ENCODE measurements around the gene DNAJC5G. TPM values are rescaled to one million over a fixed set of nuclear protein-coding genes. Genes with fewer than 3 reads are reported as not detected.
"Not testable (repeated sequence)": the region's sequence is repeated elsewhere in the genome, so short reads cannot be mapped to it uniquely, and the experiment has no call there.

DNAJC5G gene
- total RNA-seq, 1 donor from 2014 or later = not detected

- ATAC-seq (no peak), DNase-seq (ENCODE audit: low spot score) (no peak)
Observed at GRCh38 chr2:27250652-27251379, 24.4 kb upstream of the DNAJC5G start.

DNA sequence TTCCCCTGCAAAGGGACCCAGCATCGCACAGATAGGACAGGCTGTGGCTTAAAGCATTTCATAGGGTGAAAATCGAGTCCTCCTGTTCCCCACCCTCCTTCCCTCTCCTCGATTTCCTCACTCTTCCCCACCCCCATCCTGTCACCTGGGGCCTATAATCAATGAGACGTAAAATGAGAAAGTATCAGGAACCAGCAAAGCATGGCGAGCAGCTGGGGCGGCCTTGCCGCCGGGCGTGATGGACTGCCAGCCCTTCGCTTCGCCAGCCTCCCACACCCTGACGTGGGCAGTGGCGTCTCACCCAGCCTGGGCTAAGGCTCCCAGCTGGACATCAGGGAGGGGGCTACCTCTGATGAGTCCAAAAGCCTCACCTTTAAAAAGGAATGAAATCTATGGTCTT is 23.5 kb upstream of the DNAJC5G start:
- DNase-seq (ENCODE audit: low spot score) (no peak), ATAC-seq (no peak)

DNA sequence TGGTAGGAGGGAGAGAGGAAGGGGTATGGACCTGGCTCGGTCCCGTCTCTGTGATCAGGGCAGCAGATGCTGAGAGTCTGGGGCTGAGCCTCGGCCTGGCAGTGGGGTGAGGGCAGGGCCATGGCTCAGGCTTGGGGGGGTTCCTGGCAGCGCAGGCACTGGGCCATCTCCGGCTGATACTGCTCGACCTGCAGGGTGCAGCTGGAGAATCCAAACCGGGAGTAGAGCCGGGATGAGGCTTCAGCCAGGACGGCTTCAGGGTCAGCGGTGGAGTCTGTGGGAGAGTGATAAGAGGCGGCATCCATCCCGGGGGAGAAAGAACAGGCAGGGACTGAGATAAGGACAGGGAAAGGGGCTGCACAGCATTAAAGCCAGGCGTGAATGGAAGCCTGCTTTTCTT is 20.0 kb upstream of the DNAJC5G start:
- no peak for DNase-seq (ENCODE audit: low spot score)

GRCh38 chr2:27255660-27256059 is 19.6 kb upstream of the DNAJC5G start:
- ATAC-seq (no peak), DNase-seq (ENCODE audit: low spot score) (no peak)

More for the DNA sequence above, 20.0 kb upstream of the DNAJC5G start:
- no peak for ATAC-seq

DNA sequence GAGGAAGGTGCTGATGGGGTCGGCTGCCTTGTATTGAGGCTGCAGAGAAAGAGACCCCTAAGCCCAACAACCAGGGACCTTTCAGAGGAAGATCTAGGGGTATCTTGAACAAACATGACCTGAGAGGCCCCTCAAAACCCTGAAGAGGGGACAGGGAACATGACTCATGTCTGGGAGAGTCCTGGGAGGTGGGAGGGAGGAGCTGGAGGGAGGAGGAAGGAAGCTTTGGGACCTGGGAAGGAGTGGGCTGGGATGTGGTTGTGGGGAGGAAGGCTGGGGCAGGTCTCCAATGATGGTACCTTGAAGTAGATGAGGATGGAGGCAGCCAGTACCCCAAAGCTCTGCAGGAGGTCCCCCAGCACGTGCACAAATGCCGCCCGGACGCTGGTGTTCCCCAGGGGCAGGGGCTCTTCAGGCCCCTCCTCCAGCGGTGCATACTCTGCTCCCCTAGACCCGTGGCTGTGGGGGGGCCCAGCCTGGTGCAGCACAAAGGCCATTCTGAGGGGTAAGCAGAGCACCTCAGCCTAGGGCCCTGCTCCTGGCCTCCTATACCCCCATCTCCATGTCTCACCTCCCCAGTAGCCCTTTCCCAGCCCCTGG is 18.3 kb upstream of the DNAJC5G start:
- ATAC-seq = no peak

GRCh38 chr2:27258051-27258450 is 17.2 kb upstream of the DNAJC5G start:
- no peak for DNase-seq (ENCODE audit: low spot score)
- ATAC-seq = no peak

More for the DNA sequence above, 18.3 kb upstream of the DNAJC5G start:
- no peak for DNase-seq (ENCODE audit: low spot score)

- no peak for DNase-seq (ENCODE audit: low spot score)
- no peak for ATAC-seq
Observed at GRCh38 chr2:27261241-27261925, 13.8 kb upstream of the DNAJC5G start.

GRCh38 chr2:27261926-27262298 is 13.3 kb upstream of the DNAJC5G start:
- DNase-seq (ENCODE audit: low spot score) (no peak), ATAC-seq (no peak)

- ATAC-seq = peak; percentile 92
- DNase-seq (ENCODE audit: low spot score) = peak; percentile 66
Observed at GRCh38 chr2:27262379-27263286, 12.6 kb upstream of the DNAJC5G start, which contains the start of gene SLC30A3. Gene SLC30A3 (minus strand): TSS chr2:27263047. CDS start chr2:27262906, 141 bp downstream.

- DNase-seq (ENCODE audit: low spot score) = no peak
- no peak for ATAC-seq
Observed at GRCh38 chr2:27263287-27264252, 11.7 kb upstream of the DNAJC5G start.

GRCh38 chr2:27264253-27264752 is 10.9 kb upstream of the DNAJC5G start:
- DNase-seq (ENCODE audit: low spot score) (no peak), ATAC-seq (peak; percentile 46)

DNA sequence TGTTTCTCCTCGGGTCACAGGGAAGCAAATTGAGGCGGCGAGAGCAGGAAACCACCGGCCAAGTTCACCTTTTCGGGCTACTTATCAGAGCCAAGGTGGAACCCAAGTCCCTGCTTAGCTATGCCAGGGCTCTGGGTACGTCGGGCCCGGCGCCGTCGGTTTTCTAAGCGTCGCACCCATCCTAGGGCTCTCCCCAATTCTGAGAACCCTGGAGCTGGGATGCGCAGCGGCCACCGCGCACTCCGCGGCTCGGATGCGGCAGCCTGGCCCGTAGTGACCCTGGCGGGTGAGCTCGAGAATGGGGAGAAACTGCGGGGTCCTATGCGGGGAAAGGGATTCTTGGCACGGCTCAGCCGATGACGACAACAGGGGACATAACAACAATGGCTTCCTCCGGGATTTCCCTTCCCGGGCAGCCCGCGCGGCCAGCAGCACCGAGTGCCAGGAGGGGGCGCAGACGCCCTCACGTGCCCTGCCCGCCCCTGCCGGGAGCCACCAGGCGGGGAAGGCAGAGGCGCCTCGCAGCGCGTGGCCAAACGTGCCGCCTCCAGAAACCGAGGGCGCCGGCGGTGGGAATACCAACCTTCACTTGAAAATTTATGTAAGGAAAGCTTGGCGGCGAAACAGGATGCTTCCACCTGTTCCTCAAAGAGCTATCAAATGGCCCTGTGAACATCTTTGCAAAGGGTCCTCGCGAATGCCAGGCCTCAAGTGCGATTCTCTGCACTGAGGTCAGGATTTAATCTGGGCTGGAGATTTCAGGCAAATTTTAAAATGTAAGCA is 10.3 kb upstream of the DNAJC5G start:
- ATAC-seq (peak; percentile 46), DNase-seq (ENCODE audit: low spot score) (peak; percentile 54)

GRCh38 chr2:27265536-27265870 is 9.7 kb upstream of the DNAJC5G start:
- DNase-seq (ENCODE audit: low spot score) = no peak
- ATAC-seq = no peak

DNA sequence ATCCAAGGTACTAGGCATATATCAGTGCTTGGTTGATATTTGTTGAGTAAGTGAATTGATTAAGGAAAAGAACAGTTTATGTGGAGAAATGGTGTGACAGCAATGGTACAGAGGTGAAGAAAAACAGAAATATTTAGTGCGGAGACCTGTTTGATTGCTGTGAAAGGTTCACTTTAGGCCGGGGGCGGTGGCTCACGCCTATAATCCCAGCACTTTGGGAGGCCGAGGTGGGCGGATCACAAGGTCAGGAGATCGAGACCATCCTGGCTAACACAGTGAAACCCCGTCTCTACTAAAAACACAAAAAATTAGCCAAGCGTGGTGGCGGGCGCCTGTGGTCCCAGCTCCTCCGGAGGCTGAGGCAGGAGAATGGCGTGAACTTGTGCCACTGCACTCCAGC is 6.9 kb upstream of the DNAJC5G start:
- not testable (repeated sequence) for ATAC-seq; DNase-seq (ENCODE audit: low spot score)

GRCh38 chr2:27270131-27270530 is 5.1 kb upstream of the DNAJC5G start:
- DNase-seq (ENCODE audit: low spot score) (no peak), ATAC-seq (no peak)

DNA sequence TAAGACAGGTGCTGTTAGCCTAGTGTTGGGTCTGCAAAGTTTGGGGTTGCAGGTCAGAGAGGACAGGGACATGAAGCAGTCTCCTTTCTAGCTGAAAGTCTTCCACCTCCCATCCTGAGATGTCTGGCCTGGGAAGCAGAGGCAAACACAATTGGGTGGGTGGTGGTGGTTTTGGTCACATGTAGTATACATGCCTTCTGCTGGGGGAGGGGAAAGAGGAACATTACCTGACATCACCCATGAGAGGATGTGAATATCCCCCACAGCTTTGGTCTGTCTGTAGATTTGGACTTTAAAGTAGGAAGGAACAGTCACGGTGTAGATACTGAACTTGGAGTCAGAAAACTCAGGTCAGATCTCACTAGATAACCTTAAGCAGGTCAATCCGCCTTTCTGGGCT is 4.6 kb upstream of the DNAJC5G start:
- DNase-seq (ENCODE audit: low spot score) (no peak), ATAC-seq (no peak)

GRCh38 chr2:27271631-27272340 is 3.4 kb upstream of the DNAJC5G start:
- ATAC-seq (no peak), DNase-seq (ENCODE audit: low spot score) (no peak)
